ENCODE results near the gene DZIP1L. TPM values are rescaled to one million over a fixed set of nuclear protein-coding genes. Genes with fewer than 3 reads are reported as not detected.
"Not testable (repeated sequence)": the region's sequence is repeated elsewhere in the genome, so short reads cannot be mapped to it uniquely, and the experiment has no call there.

DZIP1L gene, protein sequence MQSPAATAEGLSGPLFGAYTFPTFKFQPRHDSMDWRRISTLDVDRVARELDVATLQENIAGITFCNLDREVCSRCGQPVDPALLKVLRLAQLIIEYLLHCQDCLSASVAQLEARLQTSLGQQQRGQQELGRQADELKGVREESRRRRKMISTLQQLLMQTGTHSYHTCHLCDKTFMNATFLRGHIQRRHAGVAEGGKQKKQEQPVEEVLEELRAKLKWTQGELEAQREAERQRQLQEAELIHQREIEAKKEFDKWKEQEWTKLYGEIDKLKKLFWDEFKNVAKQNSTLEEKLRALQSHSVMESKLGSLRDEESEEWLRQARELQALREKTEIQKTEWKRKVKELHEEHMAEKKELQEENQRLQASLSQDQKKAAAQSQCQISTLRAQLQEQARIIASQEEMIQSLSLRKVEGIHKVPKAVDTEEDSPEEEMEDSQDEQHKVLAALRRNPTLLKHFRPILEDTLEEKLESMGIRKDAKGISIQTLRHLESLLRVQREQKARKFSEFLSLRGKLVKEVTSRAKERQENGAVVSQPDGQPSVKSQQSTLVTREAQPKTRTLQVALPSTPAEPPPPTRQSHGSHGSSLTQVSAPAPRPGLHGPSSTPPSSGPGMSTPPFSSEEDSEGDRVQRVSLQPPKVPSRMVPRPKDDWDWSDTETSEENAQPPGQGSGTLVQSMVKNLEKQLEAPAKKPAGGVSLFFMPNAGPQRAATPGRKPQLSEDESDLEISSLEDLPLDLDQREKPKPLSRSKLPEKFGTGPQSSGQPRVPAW
- 6.6 and 9.2 TPM in 2 replicates for total RNA-seq

DNA sequence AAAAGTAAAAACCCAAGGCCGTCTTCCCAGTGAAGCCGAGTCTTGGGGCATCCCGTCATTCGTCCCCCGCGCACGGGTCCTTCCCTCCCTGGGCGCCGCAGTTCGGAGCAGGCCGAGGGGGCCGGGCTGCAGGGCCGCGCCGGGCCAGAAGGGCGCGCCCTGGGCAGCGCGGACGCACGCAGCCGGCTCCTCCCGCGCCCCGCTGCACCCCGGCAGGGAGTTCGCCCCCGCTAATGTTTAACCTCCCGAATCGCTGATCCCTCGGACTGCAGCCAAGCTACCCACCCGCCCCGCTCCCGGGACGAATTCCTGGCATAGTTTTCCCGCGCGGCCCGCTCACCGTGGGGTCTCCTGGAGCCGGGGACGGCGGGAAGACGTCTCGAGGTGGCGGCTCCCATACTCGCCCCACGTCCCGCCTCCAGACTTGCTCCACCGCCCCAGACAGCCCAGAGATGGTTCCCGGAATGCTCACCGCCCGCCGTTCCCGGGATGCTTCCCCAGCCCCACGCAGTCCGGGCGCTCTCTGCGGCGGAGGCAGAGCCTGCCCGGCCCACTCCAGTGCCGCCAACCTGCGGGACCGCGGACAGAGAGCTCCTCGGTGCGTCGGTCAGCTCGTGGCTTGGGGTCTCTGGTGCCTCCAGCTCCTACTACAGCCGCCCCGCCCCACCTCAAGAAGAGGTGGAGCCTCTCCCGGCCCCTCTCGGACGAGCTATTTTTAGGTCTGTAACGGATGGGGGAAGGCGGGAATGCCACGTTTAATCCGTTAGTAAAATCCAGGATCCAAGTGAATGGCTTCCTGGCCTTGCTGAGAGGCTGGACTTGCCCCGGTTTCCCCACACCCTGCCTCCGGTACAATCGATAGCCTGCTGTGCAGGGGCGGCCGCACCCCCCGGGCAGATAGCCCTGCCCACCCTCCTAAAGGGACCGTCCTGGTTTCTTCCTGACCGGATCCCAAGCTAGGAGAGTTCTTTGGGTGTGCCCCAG is at the start of gene DZIP1L:
TSS of gene DZIP1L (minus strand) at position 621 of the 984 bp plus-strand sequence. CDS start 11,637 bp downstream, outside the sequence.
- DNase-seq (ENCODE audit: low read depth), result peak; percentile 31
- Histone ChIP-seq H3K4me3 (ENCODE audit: low read depth, low read length) (peak within 1 kb of the TSS; percentile 68), H3K27me3 (ENCODE audit: control insufficient read depth, insufficient read depth, low read length) (no peaks in the 10 kb centered on the region), H3K36me3 (ENCODE audit: control insufficient read depth, insufficient read depth, low read length) (no peaks in the 10 kb centered on the region)
- no peak for TF ChIP-seq CTCF (IDR thresholded peaks at IDR 0.05; ENCODE audit: insufficient read depth, low read length, poor library complexity, severe bottlenecking)

- Histone ChIP-seq H3K4me3 (ENCODE audit: low read depth, low read length) (no peak overlapping the region), H3K27me3 (ENCODE audit: control insufficient read depth, insufficient read depth, low read length) (no peaks in the 10 kb centered on the region), H3K36me3 (ENCODE audit: control insufficient read depth, insufficient read depth, low read length) (peaks cover 2% of the 10 kb centered on the region)
- DNase-seq (ENCODE audit: low read depth), result no peak
- TF ChIP-seq CTCF (IDR thresholded peaks at IDR 0.05; ENCODE audit: insufficient read depth, low read length, poor library complexity, severe bottlenecking), result no peak
These were observed 49.7 kb upstream of the DZIP1L start for GRCh38 chr3:138165061-138165460.

GRCh38 chr3:138157743-138158142 is 42.3 kb upstream of the DZIP1L start:
- no peaks in the 10 kb centered on the region for H3K36me3 ChIP-seq (ENCODE audit: control insufficient read depth, insufficient read depth, low read length)
- no peak overlapping the region for H3K4me3 ChIP-seq (ENCODE audit: low read depth, low read length)
- TF ChIP-seq CTCF (IDR thresholded peaks at IDR 0.05; ENCODE audit: insufficient read depth, low read length, poor library complexity, severe bottlenecking), result no peak
- no peaks in the 10 kb centered on the region for H3K27me3 ChIP-seq (ENCODE audit: control insufficient read depth, insufficient read depth, low read length)
- DNase-seq (ENCODE audit: low read depth), result no peak

GRCh38 chr3:138154534-138154933 is 39.1 kb upstream of the DZIP1L start:
- no peak for DNase-seq (ENCODE audit: low read depth)
- Histone ChIP-seq H3K27me3 (ENCODE audit: control insufficient read depth, insufficient read depth, low read length) (no peaks in the 10 kb centered on the region), H3K4me3 (ENCODE audit: low read depth, low read length) (no peak overlapping the region), H3K36me3 (ENCODE audit: control insufficient read depth, insufficient read depth, low read length) (no peaks in the 10 kb centered on the region)
- TF ChIP-seq CTCF (IDR thresholded peaks at IDR 0.05; ENCODE audit: insufficient read depth, low read length, poor library complexity, severe bottlenecking), result no peak

DNA sequence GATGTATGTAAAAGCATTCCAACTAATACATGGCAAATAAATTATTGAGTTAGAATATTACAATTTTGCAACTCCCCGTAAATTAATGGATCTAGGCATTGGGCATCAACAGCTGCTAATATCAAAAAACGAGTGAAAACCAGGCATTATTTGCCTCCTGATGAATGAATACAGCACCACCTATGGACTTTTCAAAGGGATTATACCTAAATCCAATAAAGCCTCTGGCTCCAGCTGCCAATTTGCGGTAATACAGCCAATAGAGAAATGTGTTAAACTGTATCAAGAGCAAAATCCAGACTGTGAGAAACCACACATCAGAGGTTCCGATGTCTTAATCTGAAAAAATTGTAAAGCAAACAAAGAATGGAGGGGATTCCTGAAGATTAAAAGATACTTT is 33.1 kb upstream of the DZIP1L start:
- no peak overlapping the region for H3K4me3 ChIP-seq (ENCODE audit: low read depth, low read length)

DNA sequence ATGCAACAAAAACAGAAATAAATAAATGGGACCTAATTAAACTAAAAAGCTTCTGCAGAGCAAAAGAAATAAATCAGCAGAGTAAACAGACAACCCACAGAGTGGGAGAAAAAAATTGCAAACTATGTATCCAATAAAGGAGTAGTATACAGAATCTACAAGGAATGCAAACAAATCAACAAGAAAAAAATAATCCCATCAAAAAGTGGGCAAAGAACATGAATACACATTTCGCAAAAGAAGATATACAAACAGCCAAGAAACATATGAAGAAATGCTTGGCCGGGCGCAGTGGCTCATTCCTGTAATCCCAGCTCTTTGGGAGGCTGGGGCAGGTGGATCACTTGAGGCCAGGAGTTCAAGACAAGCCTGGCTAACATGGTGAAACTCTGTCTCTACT is 26.8 kb upstream of the DZIP1L start:
- H3K36me3 ChIP-seq (ENCODE audit: control insufficient read depth, insufficient read depth, low read length); H3K27me3 ChIP-seq (ENCODE audit: control insufficient read depth, insufficient read depth, low read length): not testable (repeated sequence)

More for the DNA sequence above, 33.1 kb upstream of the DZIP1L start:
- TF ChIP-seq CTCF (IDR thresholded peaks at IDR 0.05; ENCODE audit: insufficient read depth, low read length, poor library complexity, severe bottlenecking), result no peak
- Histone ChIP-seq H3K27me3 (ENCODE audit: control insufficient read depth, insufficient read depth, low read length) (no peaks in the 10 kb centered on the region), H3K36me3 (ENCODE audit: control insufficient read depth, insufficient read depth, low read length) (no peaks in the 10 kb centered on the region)
- DNase-seq (ENCODE audit: low read depth), result no peak

More for the DNA sequence above, 26.8 kb upstream of the DZIP1L start:
- DNase-seq (ENCODE audit: low read depth); H3K4me3 ChIP-seq (ENCODE audit: low read depth, low read length): not testable (repeated sequence)

Data from kidney epithelial cell (primary cell).